HG03103 (cell line): ENCODE data around the gene LCE3D.
"Not testable (repeated sequence)": the region's sequence is repeated elsewhere in the genome, so short reads cannot be mapped to it uniquely, and the experiment has no call there.

Experiments
- ATAC-seq: cut with Tn5 transposase; IDR thresholded peaks from one replicate; pipeline ENCODE4 v1.9.1; 2021; ENCODE audit warnings: low read depth; ENCODE audit not compliant: unreplicated experiment

LCE3D gene, protein sequence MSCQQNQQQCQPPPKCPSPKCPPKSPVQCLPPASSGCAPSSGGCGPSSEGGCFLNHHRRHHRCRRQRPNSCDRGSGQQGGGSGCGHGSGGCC

GRCh38 chr1:152580433-152580832, at the start of gene LCE3D:
Gene LCE3D, minus strand, starts transcription at chr1:152580516. Its CDS starts 580 bp downstream, at chr1:152579936.
- ATAC-seq: no peak

- no peak for ATAC-seq
These were observed 46.4 kb upstream of the LCE3D start for GRCh38 chr1:152626744-152627143.

GRCh38 chr1:152623203-152623844, 43.0 kb upstream of the LCE3D start:
- no peak for ATAC-seq

DNA sequence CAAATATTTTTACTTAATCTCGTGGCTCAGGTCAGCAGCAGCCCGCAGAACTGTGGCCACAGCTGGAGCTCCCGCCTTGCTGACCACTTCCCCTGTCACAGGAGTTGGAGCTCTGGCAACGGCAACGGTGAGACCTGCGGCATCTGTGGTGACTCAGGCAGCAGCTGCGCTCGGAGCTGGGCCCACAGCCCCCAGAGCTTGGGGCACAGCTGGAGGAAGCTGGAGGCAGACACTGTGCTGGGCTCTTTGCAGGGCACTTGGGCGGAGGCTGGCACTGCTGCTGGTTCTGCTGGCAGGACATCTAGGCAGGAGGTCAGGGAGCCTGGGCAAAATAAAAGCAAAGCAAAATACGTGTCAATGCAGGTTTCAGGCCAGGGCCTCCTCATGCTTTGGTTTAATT, 42.5 kb upstream of the LCE3D start, which contains the start of gene LCE3A:
Gene LCE3A (minus strand): TSS at position 301 of the 400 bp plus-strand sequence. CDS start 0 bp downstream, at position 301.
- no peak for ATAC-seq

GRCh38 chr1:152621993-152622392, 41.7 kb upstream of the LCE3D start:
- ATAC-seq: no peak

DNA sequence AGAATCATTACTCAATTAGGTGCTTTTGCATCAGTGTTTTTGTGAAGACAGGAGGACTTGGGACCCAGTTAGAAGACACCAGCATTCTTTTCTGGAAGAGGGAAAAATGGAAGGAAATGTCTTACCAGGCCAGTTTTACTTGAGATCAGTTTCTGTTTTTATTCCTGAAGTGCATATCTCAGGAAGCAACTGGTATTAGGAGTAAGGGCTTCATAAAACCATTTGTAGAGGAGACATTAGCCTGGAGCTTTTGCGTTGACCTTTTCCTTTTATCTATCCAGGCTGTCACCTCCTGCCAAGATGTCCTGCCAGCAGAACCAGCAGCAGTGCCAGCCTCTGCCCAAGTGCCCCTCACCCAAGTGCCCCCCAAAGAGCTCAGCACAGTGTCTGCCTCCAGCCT, 33.2 kb upstream of the LCE3D start, which contains the start of gene LCE3B:
Gene LCE3B (plus strand): TSS at position 301 of the 400 bp plus-strand sequence. CDS start 0 bp downstream, at position 301.
- no peak for ATAC-seq

DNA sequence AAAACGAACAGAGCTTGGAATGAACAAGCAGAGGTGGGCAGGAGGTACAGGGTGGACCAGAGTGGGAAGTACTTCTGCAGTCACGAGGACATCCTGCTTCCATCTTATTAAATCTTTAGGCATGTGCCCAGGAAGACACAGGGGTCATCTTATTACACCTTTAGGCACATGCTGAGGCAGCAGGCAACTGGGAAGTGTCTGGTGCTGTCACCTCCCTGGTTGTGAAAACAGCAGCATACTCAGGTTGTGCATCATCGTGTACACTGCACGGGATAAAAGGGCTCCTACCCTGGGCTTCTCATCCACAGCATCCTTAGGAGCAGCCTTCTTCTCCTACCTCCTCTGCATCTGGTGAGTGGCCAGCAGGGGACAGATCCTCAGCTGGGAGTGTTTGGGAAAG, 19.6 kb upstream of the LCE3D start, which contains the start of gene LCE3C:
Gene LCE3C (plus strand): TSS at position 301 of the 400 bp plus-strand sequence. CDS start 498 bp downstream, outside the sequence.
- no peak for ATAC-seq

DNA sequence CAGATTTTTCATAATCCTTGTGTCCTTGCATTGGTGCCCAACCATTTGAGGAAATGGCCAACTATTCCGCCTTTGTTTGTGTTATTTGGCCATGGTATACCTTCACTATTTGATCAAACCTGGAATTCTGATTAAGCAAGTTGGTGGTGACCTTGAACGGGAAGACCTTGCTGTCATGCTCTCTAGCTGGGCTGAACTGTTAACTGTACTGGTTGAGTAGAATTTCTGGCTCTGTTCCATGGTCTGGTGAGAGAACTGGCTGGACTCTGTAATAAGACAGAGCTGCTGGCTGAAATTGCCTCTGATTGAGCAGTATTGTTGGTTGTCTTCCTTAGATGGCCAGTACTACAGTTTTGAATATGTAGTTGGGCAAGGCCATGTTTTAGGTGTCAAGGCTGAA, 16.7 kb upstream of the LCE3D start:
- no peak for ATAC-seq

DNA sequence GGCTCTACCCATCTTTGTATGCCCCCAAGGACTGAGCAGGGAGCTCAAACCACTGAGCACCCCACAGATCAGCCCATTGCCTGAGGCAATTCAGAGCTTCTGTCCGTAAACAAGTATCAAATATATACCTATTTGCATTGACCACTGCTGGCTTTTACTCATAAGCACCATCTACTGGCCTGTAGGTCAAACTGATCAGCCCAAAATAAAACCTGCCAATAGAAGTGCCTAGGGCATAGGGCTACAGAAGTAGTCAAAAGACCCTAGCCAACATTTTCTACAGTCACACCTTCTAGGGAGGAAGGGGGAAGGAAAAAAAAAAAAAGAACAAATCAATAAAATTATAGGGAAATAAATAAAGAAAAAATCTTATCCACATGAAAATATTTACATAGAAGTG, 5.3 kb upstream of the LCE3D start:
- ATAC-seq: no peak

GRCh38 chr1:152582647-152583046, 2.3 kb upstream of the LCE3D start:
- no peak for ATAC-seq

- not testable (repeated sequence) for ATAC-seq
These were observed 790 bp downstream of the LCE3D start for GRCh38 chr1:152579526-152579925.

- no peak for ATAC-seq
These were observed 3.1 kb downstream of the LCE3D start for GRCh38 chr1:152577168-152577567.

- no peak for ATAC-seq
These were observed 13.6 kb downstream of the LCE3D start, which contains the start of gene LCE3E for GRCh38 chr1:152566681-152567080. Gene LCE3E, minus strand, starts transcription at chr1:152566780. Its CDS starts 572 bp downstream, at chr1:152566208.

DNA sequence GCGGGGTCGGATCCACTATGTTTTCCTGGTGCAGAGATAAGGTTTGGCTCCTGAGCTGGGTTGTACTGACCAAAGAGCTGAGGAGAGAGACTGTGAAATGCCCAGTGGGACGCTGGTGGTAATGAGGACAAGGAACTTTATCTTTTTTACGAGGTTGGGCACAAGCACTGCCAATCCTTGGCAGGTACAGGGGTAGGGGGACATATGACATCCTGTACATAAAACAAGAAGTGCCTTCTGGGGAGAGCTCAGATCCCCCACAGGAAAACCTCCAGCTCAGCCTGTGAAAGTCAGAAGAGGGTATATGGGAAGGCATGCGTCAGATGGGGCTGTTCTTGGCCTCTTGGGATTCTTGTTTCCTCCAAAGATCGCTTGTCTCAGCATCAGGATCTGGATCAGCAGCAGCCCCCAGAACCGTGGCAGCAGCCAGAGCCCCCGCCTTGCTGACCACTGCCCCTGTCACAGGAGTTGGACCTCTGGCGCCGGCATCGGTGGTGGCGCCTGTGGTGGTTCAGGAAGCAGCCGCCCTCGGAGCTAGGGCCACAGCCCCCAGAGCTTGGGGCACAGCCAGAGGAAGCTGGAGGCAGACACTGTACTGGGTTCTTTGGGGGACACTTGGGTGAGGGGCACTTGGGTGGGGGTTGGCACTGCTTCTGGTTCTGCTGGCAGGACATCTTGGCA, 14.6 kb downstream of the LCE3D start:
- no peak for ATAC-seq

GRCh38 chr1:152565115-152565514, 15.2 kb downstream of the LCE3D start:
- no peak for ATAC-seq

GRCh38 chr1:152548358-152548757, 32.0 kb downstream of the LCE3D start:
- not testable (repeated sequence) for ATAC-seq

DNA sequence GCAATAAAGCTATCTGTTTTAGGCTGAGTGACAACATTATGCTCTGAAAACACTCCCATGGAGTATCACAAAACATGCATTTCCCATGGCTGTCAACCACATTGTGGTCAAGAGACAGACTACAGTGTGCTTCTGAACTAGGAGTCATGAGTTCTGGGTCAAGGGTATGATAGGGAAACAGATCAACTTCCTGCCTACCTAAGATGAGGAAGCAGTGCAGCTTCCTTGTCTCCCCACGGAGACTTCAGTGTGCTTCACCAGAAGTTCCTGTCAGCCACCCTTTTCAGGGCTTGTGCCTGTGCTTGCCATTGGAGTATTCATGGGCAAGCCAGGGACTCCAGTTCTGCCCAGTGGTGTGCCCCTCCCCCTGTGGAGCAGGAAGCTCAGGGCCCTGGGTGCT, 33.6 kb downstream of the LCE3D start:
- no peak for ATAC-seq

GRCh38 chr1:152543820-152544219, 36.5 kb downstream of the LCE3D start:
- no peak for ATAC-seq

GRCh38 chr1:152539901-152540300, 40.4 kb downstream of the LCE3D start:
- no peak for ATAC-seq

DNA sequence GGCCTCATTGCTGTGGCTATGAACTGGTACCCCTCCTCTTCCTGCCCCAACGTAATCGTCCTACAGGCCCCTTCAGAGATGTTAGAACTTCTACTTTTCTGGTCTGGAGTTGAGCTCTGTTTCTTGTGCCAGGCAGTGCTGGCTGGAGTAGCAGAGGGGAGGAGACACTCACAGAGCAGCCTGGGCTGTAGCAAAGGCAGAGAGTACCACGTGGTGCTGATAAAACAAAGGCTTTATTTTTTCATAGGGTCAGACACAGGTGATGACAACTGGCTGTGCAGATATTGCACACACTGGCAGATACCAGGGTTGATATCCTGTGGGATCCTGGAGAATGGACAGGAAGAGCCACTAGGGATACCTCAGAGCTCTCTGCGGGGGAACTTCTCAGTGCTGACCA, 42.8 kb downstream of the LCE3D start:
- ATAC-seq: no peak

DNA sequence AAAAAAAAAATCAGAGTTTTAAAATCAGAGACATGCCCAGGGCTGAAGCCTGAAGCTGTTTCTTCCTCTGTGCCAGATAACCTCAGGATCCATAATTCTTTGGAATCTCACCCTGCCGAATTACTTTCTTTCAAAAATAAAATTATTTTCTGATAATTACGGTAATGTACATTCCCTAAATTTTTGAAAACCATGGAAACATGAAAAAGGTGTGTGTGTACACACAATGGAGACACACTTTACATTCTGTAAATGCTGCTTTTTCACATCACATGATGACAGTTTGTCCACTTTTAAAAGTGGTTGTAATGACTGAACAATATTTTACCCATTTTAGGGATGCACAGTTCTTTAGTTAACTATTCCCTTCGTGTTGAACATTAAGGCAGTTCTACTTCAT, 44.5 kb downstream of the LCE3D start:
- no peak for ATAC-seq
